ENCODE data around the gene DQX1.

Gene DQX1

GRCh38 chr2:74511104-74511989, 14.7 kb downstream of the DQX1 start:
- DNase-seq (ENCODE audit: low read depth, low spot score): no peak

- DNase-seq (ENCODE audit: low read depth, low spot score): no peak
Measured at GRCh38 chr2:74510272-74510671, 15.8 kb downstream of the DQX1 start.

DNA sequence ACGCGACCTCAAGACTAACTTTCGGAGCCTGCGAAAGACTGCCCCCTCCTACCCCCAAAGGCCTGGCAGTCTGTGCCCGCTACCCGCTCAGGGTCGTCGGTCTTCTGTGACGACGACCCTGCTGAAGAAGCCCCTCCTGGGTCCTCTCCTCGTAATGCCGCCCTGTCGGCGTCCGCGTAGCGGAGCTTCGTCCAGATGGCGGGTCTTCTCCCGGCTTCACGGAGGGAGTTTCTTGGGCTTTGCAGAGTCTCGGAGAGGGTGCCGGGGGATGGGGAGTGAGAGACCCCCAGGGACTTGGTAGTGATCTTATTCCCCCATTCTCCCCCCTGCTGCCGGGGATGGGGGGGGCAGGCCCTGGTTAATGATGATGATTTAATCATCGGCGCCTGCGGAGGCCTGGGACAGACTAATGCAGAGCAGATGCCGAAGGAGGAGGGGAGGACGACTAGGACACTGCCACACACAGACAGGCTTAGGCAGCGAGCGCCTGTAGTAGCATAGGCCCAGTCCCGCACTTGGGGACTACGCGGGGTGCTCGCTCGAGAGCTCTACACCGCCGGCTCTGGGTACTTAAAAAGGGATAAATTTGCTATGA, 18.0 kb downstream of the DQX1 start:
- DNase-seq (ENCODE audit: low read depth, low spot score): peak; percentile 47

DNA sequence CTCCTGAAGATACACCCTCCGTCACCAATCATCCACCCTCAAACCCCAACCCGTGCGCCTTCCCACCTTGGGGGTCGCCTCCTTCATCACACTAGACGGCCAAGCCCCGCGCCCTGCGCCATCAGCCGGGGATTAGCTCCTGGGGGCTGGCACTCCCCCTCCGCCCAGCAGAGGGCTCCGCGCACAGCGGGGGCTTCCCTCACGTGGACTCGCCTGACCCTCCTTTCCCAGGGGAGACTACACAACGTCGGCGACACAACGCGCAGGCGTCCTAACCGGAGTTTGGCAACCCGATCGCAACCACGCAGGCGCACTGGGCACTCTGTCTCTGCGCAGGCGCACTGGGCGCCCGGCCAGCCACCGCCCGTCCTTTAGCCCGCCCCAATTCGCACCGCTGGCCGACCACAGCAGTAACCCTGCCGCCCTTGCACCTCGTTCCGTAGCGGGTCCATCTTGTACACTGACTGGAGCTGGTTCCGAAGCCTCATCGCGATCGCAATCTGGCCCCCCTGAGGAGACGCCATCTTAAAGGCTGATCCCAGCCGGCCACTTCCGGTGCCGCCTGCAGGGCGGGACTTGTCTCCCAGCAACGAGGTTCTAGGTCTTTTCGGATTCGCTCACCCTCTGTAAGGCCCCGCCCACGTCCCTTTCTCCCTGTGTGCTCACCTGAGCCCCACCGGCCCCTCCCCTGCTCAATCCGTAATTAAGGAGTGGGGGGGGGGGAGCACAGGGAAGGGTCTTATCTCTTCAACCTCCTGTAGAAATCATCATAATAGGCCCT, 18.7 kb downstream of the DQX1 start, which contains the start of gene PCGF1:
PCGF1 (minus strand) TSS at position 551 of the 781 bp plus-strand sequence; CDS start at position 524, 27 bp downstream.
- DNase-seq (ENCODE audit: low read depth, low spot score): peak; percentile 99

DNA sequence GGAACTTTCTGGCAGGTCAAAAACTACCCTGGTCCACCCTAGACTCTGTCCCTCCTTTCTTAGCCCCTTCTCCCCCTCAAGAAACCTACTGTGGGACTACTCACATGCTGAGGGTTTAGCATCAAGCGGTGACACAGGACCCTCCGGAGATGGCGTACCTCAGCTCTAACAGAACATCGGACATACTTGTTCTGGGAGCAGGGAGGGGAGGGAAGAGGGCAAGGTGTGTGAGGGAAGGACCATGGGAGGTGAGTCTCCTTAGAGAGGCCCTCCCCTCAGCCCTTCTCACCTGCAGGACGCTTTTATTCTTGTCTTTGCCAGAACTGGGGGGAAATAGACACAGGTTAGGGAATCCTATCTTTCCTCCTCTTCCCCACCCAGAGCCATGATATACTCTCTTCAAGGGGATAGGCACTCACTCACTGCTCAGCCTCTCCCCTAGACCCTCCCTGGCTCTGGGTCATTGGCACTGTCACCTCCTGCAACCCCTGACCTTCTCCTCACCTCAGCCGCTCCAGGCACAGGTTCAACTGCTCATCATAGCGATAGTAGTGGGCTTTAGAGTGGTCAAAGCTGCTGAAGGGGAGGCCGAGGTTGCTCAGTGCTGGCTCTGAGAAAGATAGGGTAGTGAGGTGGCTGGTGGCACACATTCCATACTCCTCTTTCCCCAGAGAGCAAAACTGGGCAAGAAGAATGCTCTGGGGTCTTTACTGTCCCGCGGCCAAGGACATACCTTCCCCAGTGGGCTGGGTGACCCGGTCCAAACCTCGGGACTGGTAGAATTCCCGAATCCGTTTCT, 20.4 kb downstream of the DQX1 start:
- DNase-seq (ENCODE audit: low read depth, low spot score): no peak

- DNase-seq (ENCODE audit: low read depth, low spot score): no peak
Measured at GRCh38 chr2:74504591-74504990, 21.4 kb downstream of the DQX1 start.

GRCh38 chr2:74503506-74504475, 22.2 kb downstream of the DQX1 start:
- DNase-seq (ENCODE audit: low read depth, low spot score): peak; percentile 45

- peak; percentile 88 for DNase-seq (ENCODE audit: low read depth, low spot score)
Measured at GRCh38 chr2:74502720-74503505, 23.1 kb downstream of the DQX1 start.

GRCh38 chr2:74502147-74502719, 23.8 kb downstream of the DQX1 start:
- DNase-seq (ENCODE audit: low read depth, low spot score): peak; percentile 8

DNA sequence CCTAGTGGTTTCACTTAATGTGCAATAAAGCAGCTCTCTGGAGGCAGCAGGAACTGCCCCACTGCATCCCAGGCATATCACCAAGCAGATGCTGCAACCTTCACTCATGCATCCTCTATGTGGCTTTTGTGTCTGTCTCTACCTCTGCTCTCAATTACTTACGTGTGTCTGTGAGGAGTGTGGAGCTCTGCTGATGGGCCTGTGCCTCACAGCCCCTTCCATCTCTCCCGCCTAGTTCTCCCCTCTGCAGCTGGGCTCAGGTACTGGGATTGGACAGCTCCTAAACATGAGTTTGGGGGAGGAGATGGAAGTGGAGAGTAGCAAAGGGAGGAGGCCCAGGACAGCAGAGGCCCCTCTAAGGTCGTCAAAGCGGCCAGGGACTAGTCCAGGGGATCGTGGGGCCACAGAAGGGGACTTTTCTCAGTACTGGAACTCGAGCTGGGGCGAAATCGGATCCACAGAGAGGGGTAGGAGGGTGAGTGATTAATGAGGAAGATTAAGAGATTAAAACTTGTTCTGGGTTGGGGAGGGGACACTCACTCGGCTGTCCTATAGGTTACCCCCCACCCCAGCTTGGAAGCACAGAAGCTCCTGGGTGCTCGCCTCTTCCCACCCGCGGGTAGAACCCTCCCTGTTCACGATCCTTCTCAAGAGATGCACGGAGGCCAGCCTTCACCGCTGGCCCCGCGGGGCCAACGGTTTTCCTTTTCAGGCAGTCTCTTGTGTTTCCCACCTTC, 24.5 kb downstream of the DQX1 start:
- peak; percentile 13 for DNase-seq (ENCODE audit: low read depth, low spot score)

DNA sequence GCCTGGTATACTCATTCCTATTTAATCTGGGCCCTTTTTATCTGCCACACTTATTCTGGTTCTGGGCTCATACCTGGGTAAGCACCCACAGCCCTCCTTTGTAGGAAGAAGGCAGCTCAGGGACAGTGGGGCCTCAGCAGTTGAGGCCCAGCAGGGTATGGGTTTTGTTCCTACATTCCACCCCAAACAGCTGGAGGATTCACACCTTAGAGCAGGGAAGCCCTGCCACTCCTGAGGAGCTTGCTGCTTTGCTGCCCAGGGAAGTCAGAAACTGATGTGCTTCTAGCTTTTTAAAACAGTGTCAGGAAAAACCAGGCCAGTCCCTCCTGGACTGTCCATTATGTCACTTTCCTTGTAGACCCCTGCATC, 25.5 kb downstream of the DQX1 start:
- no peak for DNase-seq (ENCODE audit: low read depth, low spot score)

GRCh38 chr2:74499940-74500577, 26.0 kb downstream of the DQX1 start:
- DNase-seq (ENCODE audit: low read depth, low spot score): no peak

DNA sequence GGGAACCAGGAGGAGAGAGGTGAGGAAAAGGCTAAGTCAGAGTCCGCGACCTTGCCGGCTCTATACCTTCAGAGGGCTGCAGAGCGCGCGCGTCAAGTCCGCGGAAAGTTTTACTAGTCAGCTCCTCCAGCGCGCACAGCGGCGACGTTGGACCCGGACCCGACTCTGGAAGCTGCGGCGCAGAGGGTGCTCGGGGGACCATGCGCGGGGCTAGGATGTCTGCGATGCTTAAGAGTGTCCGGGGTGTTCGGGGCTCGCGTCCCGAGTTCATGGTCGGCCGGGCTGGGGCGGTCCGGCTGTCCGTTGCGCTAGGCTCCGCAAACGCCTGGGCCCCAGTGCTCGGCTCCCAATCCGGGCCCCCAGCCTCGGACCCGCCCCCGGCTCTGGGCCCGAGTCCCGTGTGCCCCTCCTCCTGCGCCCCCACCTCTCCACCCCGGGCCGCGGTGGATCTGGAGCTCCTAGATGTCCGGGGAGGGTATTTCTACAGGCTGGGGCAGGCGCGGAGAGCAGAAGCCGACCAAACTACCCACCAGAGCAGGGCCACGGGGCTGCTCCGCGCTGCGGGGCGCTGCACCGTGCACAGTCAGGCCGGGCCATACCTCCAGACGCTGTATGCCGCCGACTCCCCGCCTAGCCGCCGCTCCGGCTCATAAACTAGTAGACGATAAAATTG, 26.6 kb downstream of the DQX1 start, which contains the start of gene LBX2:
LBX2 (minus strand) TSS at position 337 of the 673 bp plus-strand sequence; CDS start at position 271, 66 bp downstream.
- peak; percentile 52 for DNase-seq (ENCODE audit: low read depth, low spot score)

DNA sequence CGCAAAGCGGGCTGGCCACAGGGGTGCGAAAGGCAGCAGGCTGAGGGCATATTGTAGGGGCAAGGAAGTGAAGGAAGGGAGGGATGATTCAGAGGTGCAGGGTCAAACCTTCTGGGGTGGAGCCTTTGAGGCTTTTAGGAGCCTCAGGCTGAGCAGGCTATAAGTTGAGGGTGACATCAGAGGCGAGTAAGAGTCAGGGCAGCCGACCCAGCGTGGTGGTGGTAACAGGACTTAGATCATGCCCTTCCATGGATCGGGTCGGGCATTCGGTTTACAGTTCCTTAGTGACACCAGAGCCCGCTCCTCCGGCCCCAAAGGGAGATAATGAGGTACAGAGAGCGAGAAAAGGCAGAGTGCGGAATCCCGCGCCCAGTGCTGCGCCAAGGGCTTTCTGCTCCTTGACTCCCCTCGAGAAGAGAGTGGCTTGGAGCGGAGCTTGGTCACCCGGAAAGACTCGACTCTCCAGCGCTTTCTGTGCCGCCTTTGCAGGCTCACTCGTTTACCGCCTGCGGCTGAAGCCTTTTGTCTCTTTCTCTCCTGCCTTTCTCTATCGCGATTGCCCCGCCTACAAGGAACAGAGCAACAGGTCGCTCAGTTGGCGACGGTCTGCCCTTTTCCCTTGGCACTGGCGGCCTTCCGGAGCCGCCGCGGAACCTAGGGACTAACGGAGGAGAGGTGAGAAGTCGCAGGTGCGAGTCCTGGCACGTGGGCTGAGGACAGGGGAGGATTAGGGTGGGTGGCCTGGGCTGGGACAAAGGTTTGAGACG, 27.3 kb downstream of the DQX1 start:
- peak; percentile 55 for DNase-seq (ENCODE audit: low read depth, low spot score)

DNA sequence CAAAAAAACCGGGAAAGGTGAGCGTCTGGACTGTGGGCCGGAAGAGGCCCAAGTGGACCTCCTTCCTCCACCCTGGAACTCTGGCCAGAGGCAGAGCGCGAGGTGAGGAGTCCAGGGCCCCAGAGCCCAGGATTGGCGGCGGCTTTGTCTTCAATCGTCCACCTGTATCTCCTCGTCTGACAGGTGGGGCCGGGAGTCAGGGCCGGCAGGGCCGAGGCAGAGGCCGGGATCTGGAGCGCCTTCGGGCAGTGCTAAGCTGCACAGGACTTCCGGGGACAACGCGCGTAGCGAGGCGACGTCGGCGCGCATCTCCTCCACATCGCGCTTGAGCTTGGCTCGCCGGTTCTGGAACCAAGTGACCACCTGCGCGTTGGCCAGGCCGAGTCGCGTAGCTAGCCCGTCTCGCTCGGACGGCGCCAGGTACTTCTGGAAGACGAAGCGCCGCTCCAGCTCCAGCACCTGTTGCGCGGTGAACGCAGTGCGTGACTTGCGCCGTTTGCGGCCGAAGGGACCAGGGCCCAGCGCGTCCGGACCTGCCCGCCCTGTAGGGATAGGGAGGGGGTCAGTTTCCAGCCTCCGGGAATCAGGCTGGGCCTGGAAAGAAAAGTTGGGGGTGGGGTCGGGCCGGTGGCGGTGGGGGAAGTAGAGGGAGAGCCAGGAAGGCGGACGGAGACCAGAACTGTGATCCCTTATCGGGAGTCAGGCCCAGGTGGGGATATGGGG, 28.1 kb downstream of the DQX1 start:
- DNase-seq (ENCODE audit: low read depth, low spot score): peak; percentile 31
